AG10803 (cell line): Measurements from ENCODE around the gene AK6.

Experiments
- DNase-seq: peaks from one replicate; pipeline ENCODE4 v3.0.0; 2010; ENCODE audit warnings: low read depth
- H3K4me3 ChIP-seq: 2 replicates; pipeline ENCODE4 v1.5.1; 2011; ENCODE audit warnings: mild to moderate bottlenecking, low read length, control low read depth
- TF ChIP-seq, protein P1 (sequence below): conservative IDR thresholded peaks from 2 replicates; pipeline ENCODE4 v1.5.1; 2011; ENCODE audit warnings: mild to moderate bottlenecking, low read length, control low read depth, inconsistent platforms

Gene AK6

DNA sequence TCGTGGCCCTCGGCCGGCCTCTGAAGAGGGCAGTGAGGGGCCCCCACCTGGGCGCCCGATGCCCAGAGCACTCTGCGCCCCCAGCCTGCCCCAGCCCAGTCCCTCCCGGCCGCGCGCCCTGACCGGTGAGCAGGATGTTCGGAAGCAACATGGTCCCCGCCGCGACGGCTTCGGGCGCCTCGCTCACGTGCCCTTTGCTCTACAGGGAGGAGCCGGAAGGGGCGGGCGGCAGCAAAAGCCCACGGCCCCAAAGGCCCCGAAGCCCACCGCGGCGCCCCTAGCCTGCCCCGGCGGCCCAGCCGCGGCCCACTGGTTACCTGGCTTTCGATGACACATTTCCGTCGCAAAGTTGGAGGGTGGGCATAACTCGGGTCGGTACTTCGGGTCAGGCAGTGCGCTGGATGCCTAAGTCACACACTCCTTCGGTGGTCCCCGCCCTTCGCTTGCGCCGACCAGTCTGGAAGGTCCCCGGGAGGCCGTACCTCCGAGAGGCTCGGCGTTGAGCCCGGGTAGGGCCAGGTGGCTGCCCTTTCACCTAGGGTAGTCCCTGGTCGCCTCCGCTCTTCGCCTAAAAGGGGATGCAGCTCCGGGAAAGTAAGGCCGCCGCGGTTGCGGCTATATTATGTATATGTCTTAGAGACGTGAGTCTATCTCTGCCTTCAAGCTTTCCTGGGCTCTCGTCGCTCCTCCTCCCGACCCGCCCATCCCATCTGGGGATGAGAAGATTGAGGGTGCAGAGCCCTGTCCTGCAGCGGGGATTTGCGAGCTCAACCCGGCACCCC lies at the start of gene AK6, which contains the start of the genes RAD17 and TAF9:
Gene AK6, minus strand, starts transcription at position 181 of the 782 bp plus-strand sequence. Its CDS starts 30 bp downstream, at position 151.
Gene RAD17, plus strand, starts transcription at position 479 of the 782 bp plus-strand sequence. CDS start 2,391 bp downstream, outside the sequence.
Gene TAF9, minus strand, starts transcription at position 181 of the 782 bp plus-strand sequence. CDS start 3,783 bp downstream, outside the sequence.
- peak within 1 kb of the TSS; percentile 96 for H3K4me3 ChIP-seq
- DNase-seq: peak; percentile 89
- TF ChIP-seq, protein P1, sequence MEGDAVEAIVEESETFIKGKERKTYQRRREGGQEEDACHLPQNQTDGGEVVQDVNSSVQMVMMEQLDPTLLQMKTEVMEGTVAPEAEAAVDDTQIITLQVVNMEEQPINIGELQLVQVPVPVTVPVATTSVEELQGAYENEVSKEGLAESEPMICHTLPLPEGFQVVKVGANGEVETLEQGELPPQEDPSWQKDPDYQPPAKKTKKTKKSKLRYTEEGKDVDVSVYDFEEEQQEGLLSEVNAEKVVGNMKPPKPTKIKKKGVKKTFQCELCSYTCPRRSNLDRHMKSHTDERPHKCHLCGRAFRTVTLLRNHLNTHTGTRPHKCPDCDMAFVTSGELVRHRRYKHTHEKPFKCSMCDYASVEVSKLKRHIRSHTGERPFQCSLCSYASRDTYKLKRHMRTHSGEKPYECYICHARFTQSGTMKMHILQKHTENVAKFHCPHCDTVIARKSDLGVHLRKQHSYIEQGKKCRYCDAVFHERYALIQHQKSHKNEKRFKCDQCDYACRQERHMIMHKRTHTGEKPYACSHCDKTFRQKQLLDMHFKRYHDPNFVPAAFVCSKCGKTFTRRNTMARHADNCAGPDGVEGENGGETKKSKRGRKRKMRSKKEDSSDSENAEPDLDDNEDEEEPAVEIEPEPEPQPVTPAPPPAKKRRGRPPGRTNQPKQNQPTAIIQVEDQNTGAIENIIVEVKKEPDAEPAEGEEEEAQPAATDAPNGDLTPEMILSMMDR: no peak

DNA sequence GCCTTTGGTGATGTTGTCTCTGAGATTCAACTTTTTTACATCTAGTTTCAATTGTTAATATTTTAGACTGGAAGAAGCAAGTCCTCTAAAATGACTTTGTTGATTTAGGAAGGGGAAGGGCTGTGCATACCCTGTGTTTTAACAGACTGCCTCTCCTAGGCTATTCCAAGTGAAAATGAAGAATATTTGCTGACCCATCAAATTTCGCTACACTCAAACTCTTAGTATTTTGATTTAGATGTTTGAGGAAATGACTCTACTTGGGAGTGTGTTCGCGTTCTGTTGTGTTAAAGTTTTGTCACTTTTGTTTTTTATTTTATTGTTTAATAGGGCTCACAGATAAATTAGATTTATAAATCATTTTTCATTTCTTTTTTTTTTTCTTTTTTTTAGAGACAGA lies 49.2 kb upstream of the AK6 start:
- no peak for DNase-seq
- no peak overlapping the region for H3K4me3 ChIP-seq
- TF ChIP-seq, protein P1: no peak

DNA sequence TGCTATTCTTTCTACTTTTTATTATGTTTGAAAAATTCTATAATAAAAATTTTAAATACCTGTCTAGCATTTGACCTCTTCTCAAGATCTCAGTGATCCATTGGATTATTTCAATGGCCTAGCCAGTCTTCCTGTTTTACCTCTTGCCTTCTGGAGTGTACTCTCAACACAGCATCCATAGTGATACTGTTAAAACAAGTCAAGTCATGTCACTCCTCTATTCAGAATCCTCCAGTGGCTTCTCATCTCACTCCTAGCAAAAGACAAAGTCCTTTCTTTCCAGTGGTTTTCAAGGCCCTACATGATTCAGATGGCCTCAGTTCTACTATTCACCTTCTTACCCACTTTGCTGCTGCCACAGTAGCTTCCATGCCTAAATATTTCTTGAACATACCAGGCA lies 47.4 kb upstream of the AK6 start:
- TF ChIP-seq, protein P1: no peak
- DNase-seq: no peak
- no peak overlapping the region for H3K4me3 ChIP-seq

DNA sequence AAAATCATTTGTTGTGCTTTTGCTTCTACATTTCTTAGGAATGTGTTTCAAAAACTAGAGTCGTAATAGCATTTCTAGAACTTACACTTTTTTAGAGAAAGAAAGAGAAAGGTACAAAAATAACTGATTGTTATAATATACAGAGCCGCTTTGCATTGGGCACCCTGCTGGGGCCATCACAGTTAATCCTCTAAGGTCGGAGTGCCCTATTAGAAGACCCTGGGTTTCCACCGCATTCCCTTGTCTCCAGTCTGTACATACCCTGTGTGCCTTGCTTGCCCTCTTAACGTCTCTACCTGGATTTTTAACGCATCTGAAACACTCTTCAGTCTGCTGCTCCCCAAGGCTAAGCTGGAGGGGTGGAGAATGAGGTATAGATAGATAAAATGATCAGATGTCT lies 46.9 kb upstream of the AK6 start:
- TF ChIP-seq, protein P1: no peak
- DNase-seq: no peak
- H3K4me3 ChIP-seq: no peak overlapping the region

GRCh38 chr5:69415584-69415958 lies 46.3 kb upstream of the AK6 start:
- TF ChIP-seq, protein P1: no peak
- DNase-seq: no peak
- H3K4me3 ChIP-seq: peak overlapping the region; percentile 54

DNA sequence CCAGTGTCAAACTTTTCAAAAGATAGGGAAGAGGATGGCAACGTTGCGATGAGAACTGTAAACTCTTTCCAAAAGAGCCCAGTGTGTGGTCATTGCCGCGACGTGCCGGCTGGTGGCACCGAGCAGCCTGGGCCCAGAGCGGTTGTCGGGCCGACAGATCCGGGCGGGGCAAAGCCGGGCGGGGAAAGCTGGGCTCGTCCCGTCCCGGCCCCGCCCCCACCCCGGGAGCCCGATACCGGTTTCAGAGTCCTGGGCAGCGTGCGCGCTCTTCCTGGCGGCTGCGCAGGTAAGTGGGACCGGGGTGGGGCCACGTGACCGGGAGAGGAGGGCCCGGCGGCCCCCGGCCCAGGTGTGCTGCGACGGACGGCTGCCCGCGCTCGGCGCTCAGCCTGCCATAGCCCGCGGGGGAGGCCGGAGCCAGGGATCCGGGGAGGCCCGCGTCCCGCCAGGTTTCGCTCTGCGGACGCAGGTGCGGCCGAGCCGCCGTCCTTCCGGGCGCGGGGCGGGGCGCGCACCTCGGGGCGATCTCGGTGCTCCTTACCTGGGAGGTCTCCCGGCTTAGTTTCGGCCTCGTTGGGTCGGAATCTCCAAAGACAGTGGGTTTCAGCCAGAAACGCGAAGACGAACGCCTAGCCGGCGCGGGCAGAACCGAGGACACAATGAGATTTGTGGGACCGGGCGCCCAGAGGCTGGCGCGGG lies 45.7 kb upstream of the AK6 start, which contains the start of gene MARVELD2:
Gene MARVELD2, plus strand, starts transcription at position 232 of the 699 bp plus-strand sequence. CDS start 4,270 bp downstream, outside the sequence.
- peak within 1 kb of the TSS; percentile 54 for H3K4me3 ChIP-seq
- DNase-seq: peak; percentile 39
- TF ChIP-seq, protein P1: peak; percentile 40
